HEK293 (cell line): ENCODE data around the gene TST.

ENCODE experiments used
- CTCF ChIA-PET: fragments of 350-600 bp; formaldehyde crosslinking; extraction: SDS; loops from one replicate; lab custom pipeline; 2021; ENCODE audit warnings: antibody characterized with exemption; lab: Yijun Ruan, JAX
- POLR2A ChIA-PET: fragments of 300-600 bp; formaldehyde crosslinking; extraction: SDS; loops from one replicate; lab custom pipeline; 2020; ENCODE audit warnings: antibody characterized with exemption, inconsistent platforms; lab: Yijun Ruan, JAX
- H3K27ac ChIP-seq: fragments of 200-500 bp; sonication (Bioruptor generic); 2 replicates; pipeline ENCODE4 v1.5.1; 2014; ENCODE audit warnings: low read depth, low read length, control low read depth, inconsistent platforms; ENCODE audit errors: extremely low read depth
- H3K36me3 ChIP-seq, 2 experiments: fragments of 200-500 bp in 1 of 2; sonication (Bioruptor generic) in 1 of 2; 1 replicate in 1 of 2; 2 replicates in 1 of 2; pipeline ENCODE4 v1.5.1; 2014 to 2017; ENCODE audit warnings: inconsistent platforms in 2 of 2, low read length in 2 of 2; ENCODE audit not compliant: control insufficient read depth in 2 of 2, insufficient read depth in 1 of 2
- H3K4me1 ChIP-seq: fragments of 200-500 bp; sonication (Bioruptor generic); 2 replicates; pipeline ENCODE4 v1.5.1; 2014; ENCODE audit warnings: mild to moderate bottlenecking, low read length, inconsistent platforms; ENCODE audit not compliant: control insufficient read depth, insufficient read depth
- H3K4me3 ChIP-seq: 2 replicates; pipeline ENCODE4 v1.5.1; 2011; ENCODE audit warnings: low read depth, mild to moderate bottlenecking, control low read depth, low read length, moderate library complexity
- H3K9me3 ChIP-seq: fragments of 200-500 bp; sonication (Bioruptor generic); 2 replicates; pipeline ENCODE4 v1.5.1; 2014; ENCODE audit warnings: low read depth, low read length, inconsistent platforms; ENCODE audit not compliant: control insufficient read depth, insufficient read depth
- HOXC10 ChIP-seq: sonication (generic); formaldehyde crosslinking; IDR thresholded peaks from 2 replicates; pipeline ENCODE4 v1.8.1; 2023; ENCODE audit warnings: mild to moderate bottlenecking, missing genetic modification reagents
- TRIM28 ChIP-seq: IDR thresholded peaks from 2 replicates; pipeline ENCODE4 v1.6.1; 2011; ENCODE audit warnings: low read length, control low read depth, borderline replicate concordance
- YY1 ChIP-seq: fragments of 450-650 bp; formaldehyde crosslinking; IDR thresholded peaks from 2 replicates; pipeline ENCODE4 v1.5.1; 2018; ENCODE audit warnings: missing biosample characterization, missing genetic modification characterization
- ZBTB21 ChIP-seq: fragments of 450-650 bp; formaldehyde crosslinking; IDR thresholded peaks from 2 replicates; pipeline ENCODE4 v1.5.1; 2017; ENCODE audit warnings: missing biosample characterization, missing genetic modification characterization
- ZFP3 ChIP-seq: fragments of 450-650 bp; formaldehyde crosslinking; IDR thresholded peaks from 2 replicates; pipeline ENCODE4 v1.5.1; 2016; ENCODE audit warnings: low read depth, missing biosample characterization, missing genetic modification characterization
- ZNF175 ChIP-seq: fragments of 450-650 bp; formaldehyde crosslinking; IDR thresholded peaks from 2 replicates; pipeline ENCODE4 v1.5.1; 2016; ENCODE audit warnings: missing biosample characterization, missing genetic modification characterization
- ZNF211 ChIP-seq: fragments of 450-650 bp; formaldehyde crosslinking; IDR thresholded peaks from 2 replicates; pipeline ENCODE4 v1.5.1; 2016; ENCODE audit warnings: low read depth, missing biosample characterization, missing genetic modification characterization
- ZNF366 ChIP-seq: fragments of 450-650 bp; formaldehyde crosslinking; conservative IDR thresholded peaks from 2 replicates; pipeline ENCODE4 v1.5.1; 2016; ENCODE audit warnings: missing biosample characterization, missing genetic modification characterization
- ZNF426 ChIP-seq: fragments of 450-650 bp; formaldehyde crosslinking; IDR thresholded peaks from 2 replicates; pipeline ENCODE4 v1.5.1; 2017; ENCODE audit warnings: missing biosample characterization, missing genetic modification characterization, mild to moderate bottlenecking, inconsistent platforms, moderate library complexity
- ZNF501 ChIP-seq: fragments of 450-650 bp; formaldehyde crosslinking; IDR thresholded peaks from 2 replicates; pipeline ENCODE4 v1.5.1; 2016; ENCODE audit warnings: missing biosample characterization, missing genetic modification characterization
- ZNF585B ChIP-seq: fragments of 450-650 bp; formaldehyde crosslinking; IDR thresholded peaks from 2 replicates; pipeline ENCODE4 v1.5.1; 2016; ENCODE audit warnings: missing biosample characterization, missing genetic modification characterization
- ZNF621 ChIP-seq: fragments of 450-650 bp; formaldehyde crosslinking; IDR thresholded peaks from 2 replicates; pipeline ENCODE4 v1.5.1; 2017; ENCODE audit warnings: missing biosample characterization, missing genetic modification characterization
- ZNF658 ChIP-seq: fragments of 450-650 bp; formaldehyde crosslinking; IDR thresholded peaks from 2 replicates; pipeline ENCODE4; 2016; ENCODE audit warnings: missing biosample characterization, missing genetic modification characterization
- ZNF747 ChIP-seq: fragments of 450-650 bp; formaldehyde crosslinking; IDR thresholded peaks from 2 replicates; pipeline ENCODE4 v1.5.1; 2016; ENCODE audit warnings: missing biosample characterization, missing genetic modification characterization
- ZNF843 ChIP-seq: fragments of 450-650 bp; formaldehyde crosslinking; IDR thresholded peaks from 2 replicates; pipeline ENCODE4 v1.5.1; 2016; ENCODE audit warnings: missing biosample characterization, missing genetic modification characterization
- ZSCAN18 ChIP-seq: fragments of 450-650 bp; formaldehyde crosslinking; IDR thresholded peaks from 2 replicates; pipeline ENCODE4 v1.5.1; 2016; ENCODE audit warnings: missing biosample characterization, missing genetic modification characterization
- TF ChIP-seq, protein P1 (sequence below): fragments of 450-650 bp; formaldehyde crosslinking; IDR thresholded peaks from 2 replicates; pipeline ENCODE4 v1.5.1; 2016; ENCODE audit warnings: missing biosample characterization, missing genetic modification characterization
- TF ChIP-seq, protein P2 (sequence below): fragments of 450-650 bp; IDR thresholded peaks from 2 replicates; pipeline ENCODE4 v1.5.1; 2018; ENCODE audit warnings: missing biosample characterization, mild to moderate bottlenecking, missing genetic modification characterization
- TF ChIP-seq, protein P3 (sequence below): fragments of 450-650 bp; formaldehyde crosslinking; IDR thresholded peaks from 2 replicates; pipeline ENCODE4 v1.5.1; 2016; ENCODE audit warnings: missing biosample characterization, missing genetic modification characterization, low read depth

Gene TST

DNA sequence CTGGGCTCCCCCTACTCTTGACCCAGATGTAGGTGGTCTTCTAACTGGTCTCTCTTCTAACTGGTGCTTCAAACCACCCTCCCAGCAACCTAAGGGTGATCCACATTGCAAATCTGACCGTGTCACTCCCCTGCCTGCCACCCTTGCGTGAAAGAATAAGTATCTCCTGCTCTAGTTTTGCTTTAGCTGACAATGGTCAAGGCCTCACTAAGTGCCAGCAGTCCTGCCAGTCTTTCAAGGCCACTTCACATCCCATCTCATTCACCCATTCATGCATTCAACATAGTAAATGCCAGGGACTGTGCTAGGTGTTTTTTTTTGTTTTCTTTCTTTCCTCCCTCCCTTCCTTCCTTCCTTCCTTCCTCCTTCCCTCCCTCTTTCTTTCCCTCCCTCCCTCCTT is 30.0 kb upstream of the TST start:
- Histone ChIP-seq H3K4me3 (no peak overlapping the region), H3K9me3 (no peaks in the 10 kb centered on the region), H3K27ac (no peak overlapping the region), H3K4me1 (peaks cover 5% of the 10 kb centered on the region; the same call in 1 of the 2 replicates)
- ChIA-PET POLR2A (no interaction called here), CTCF (interaction anchor here (0.6 to 1.3 kb wide), 2 partner anchors 11 to 73 kb away, joined by 3 read pairs; no protein-coding TSS in a partner anchor)
- TF ChIP-seq ZNF366 (tag by site-specific recombination) (peak; percentile 88), ZFP3 (tag by site-specific recombination) (no peak), ZNF501 (no peak), ZNF426 (tag by site-specific recombination) (no peak)
- TF ChIP-seq, all 188 proteins: peak for 1
- H3K36me3 ChIP-seq, result peaks cover 0 to 15% of the 10 kb centered on the region in 2 experiments; a peak in 1 of 3 replicates

- TF ChIP-seq ZNF747 (no peak), TRIM28 (no peak), YY1 (tag by site-specific recombination) (no peak), HOXC10 (CRISPR knock-in tag) (no peak), ZSCAN18 (tag by site-specific recombination) (no peak), ZBTB21 (no peak), ZNF621 (tag by site-specific recombination) (no peak), ZNF175 (tag by site-specific recombination) (no peak), ZNF843 (no peak), ZNF585B (tag by site-specific recombination) (no peak), ZNF658 (no peak), ZNF211 (no peak)
- TF ChIP-seq, protein P1, sequence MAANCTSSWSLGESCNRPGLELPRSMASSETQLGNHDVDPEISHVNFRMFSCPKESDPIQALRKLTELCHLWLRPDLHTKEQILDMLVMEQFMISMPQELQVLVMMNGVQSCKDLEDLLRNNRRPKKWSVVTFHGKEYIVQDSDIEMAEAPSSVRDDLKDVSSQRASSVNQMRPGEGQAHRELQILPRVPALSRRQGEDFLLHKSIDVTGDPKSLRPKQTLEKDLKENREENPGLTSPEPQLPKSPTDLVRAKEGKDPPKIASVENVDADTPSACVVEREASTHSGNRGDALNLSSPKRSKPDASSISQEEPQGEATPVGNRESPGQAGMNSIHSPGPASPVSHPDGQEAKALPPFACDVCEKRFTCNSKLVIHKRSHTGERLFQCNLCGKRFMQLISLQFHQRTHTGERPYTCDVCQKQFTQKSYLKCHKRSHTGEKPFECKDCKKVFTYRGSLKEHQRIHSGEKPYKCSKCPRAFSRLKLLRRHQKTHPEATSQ, result no peak
- TF ChIP-seq, protein P2, sequence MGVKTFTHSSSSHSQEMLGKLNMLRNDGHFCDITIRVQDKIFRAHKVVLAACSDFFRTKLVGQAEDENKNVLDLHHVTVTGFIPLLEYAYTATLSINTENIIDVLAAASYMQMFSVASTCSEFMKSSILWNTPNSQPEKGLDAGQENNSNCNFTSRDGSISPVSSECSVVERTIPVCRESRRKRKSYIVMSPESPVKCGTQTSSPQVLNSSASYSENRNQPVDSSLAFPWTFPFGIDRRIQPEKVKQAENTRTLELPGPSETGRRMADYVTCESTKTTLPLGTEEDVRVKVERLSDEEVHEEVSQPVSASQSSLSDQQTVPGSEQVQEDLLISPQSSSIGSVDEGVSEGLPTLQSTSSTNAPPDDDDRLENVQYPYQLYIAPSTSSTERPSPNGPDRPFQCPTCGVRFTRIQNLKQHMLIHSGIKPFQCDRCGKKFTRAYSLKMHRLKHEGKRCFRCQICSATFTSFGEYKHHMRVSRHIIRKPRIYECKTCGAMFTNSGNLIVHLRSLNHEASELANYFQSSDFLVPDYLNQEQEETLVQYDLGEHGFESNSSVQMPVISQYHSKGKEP (tag by site-specific recombination), result no peak
- TF ChIP-seq, protein P3, sequence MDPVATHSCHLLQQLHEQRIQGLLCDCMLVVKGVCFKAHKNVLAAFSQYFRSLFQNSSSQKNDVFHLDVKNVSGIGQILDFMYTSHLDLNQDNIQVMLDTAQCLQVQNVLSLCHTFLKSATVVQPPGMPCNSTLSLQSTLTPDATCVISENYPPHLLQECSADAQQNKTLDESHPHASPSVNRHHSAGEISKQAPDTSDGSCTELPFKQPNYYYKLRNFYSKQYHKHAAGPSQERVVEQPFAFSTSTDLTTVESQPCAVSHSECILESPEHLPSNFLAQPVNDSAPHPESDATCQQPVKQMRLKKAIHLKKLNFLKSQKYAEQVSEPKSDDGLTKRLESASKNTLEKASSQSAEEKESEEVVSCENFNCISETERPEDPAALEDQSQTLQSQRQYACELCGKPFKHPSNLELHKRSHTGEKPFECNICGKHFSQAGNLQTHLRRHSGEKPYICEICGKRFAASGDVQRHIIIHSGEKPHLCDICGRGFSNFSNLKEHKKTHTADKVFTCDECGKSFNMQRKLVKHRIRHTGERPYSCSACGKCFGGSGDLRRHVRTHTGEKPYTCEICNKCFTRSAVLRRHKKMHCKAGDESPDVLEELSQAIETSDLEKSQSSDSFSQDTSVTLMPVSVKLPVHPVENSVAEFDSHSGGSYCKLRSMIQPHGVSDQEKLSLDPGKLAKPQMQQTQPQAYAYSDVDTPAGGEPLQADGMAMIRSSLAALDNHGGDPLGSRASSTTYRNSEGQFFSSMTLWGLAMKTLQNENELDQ (tag by site-specific recombination), result no peak
- TF ChIP-seq, all 188 proteins: peak for 0
- H3K27ac ChIP-seq, result no peak overlapping the region
- no peak overlapping the region for H3K4me3 ChIP-seq
- no peaks in the 10 kb centered on the region for H3K9me3 ChIP-seq
- peaks cover 5% of the 10 kb centered on the region; the same call in 1 of the 2 replicates for H3K4me1 ChIP-seq
- POLR2A ChIA-PET, result no interaction called here
- CTCF ChIA-PET, result interaction anchor here (0.6 to 1.3 kb wide), 6 partner anchors 28 to 274 kb away, joined by 3 to 4 read pairs (median 3); no protein-coding TSS in a partner anchor
- peaks cover 0 to 4% of the 10 kb centered on the region in 2 experiments; a peak in 1 of 3 replicates for H3K36me3 ChIP-seq
Measured at GRCh38 chr22:37048133-37048532, 28.9 kb upstream of the TST start.
